HepG2 (cell line): ENCODE results near the gene NOP56. TPM values are rescaled to one million over a fixed set of nuclear protein-coding genes. Genes with fewer than 3 reads are reported as not detected.

Experiments used
- BHLHE40 ChIP-seq: IDR thresholded peaks from 2 replicates; pipeline ENCODE4 v1.6.1; 2011; ENCODE audit warnings: low read length, improper control_type of control experiment
- FOXC1 ChIP-seq: sonication (generic); formaldehyde crosslinking; IDR thresholded peaks from 2 replicates; pipeline ENCODE4 v1.8.0; 2022; ENCODE audit warnings: mild to moderate bottlenecking, missing genetic modification reagents, borderline replicate concordance
- KDM4B ChIP-seq: sonication (generic); formaldehyde crosslinking; IDR thresholded peaks from 2 replicates; pipeline ENCODE4 v1.4.0; 2020; ENCODE audit warnings: missing genetic modification reagents
- KDM5A ChIP-seq: fragments of 200-600 bp; sonication (generic); IDR thresholded peaks from 2 replicates; pipeline ENCODE4 v1.7.0; 2018; ENCODE audit warnings: antibody characterized with exemption, mild to moderate bottlenecking, low read length, borderline replicate concordance
- MED1 ChIP-seq: sonication (generic); formaldehyde crosslinking; IDR thresholded peaks from 2 replicates; pipeline ENCODE4 v1.4.0; 2020; ENCODE audit warnings: missing genetic modification reagents
- NR0B2 ChIP-seq: sonication (generic); formaldehyde crosslinking; IDR thresholded peaks from 2 replicates; pipeline ENCODE4 v1.4.0; 2020; ENCODE audit warnings: mild to moderate bottlenecking, missing genetic modification reagents
- NRL ChIP-seq: sonication (generic); formaldehyde crosslinking; IDR thresholded peaks from 2 replicates; pipeline ENCODE4 v1.5.0; 2020; ENCODE audit warnings: missing genetic modification reagents, mild to moderate bottlenecking, moderate library complexity, borderline replicate concordance
- RAD51 ChIP-seq: fragments of 450-650 bp; IDR thresholded peaks from 2 replicates; pipeline ENCODE4 v1.6.1; 2016; ENCODE audit warnings: borderline replicate concordance
- RBFOX2 ChIP-seq: fragments of 200-400 bp; formaldehyde crosslinking; IDR thresholded peaks from 2 replicates; pipeline ENCODE4 v1.6.1; 2017; ENCODE audit warnings: low read depth, mild to moderate bottlenecking, low read length
- SKI ChIP-seq: fragments of 450-650 bp; IDR thresholded peaks from one replicate; pipeline ENCODE4 v1.6.1; 2018; ENCODE audit warnings: mild to moderate bottlenecking; ENCODE audit not compliant: partially characterized antibody
- SRY ChIP-seq: sonication (generic); formaldehyde crosslinking; IDR thresholded peaks from 2 replicates; pipeline ENCODE4 v1.8.0; 2022; ENCODE audit warnings: mild to moderate bottlenecking, missing genetic modification reagents
- STAT6 ChIP-seq: sonication (generic); formaldehyde crosslinking; IDR thresholded peaks from 2 replicates; pipeline ENCODE4 v1.4.0; 2020; ENCODE audit warnings: missing genetic modification reagents, mild to moderate bottlenecking, borderline replicate concordance
- ZNF3 ChIP-seq: IDR thresholded peaks from 2 replicates; pipeline ENCODE4 v1.7.0; 2017; ENCODE audit warnings: inconsistent platforms
- ZNF446 ChIP-seq: sonication (generic); formaldehyde crosslinking; IDR thresholded peaks from 2 replicates; pipeline ENCODE4 v1.5.0; 2020; ENCODE audit warnings: mild to moderate bottlenecking, missing genetic modification reagents
- ZNF614 ChIP-seq: IDR thresholded peaks from 2 replicates; pipeline ENCODE4 v1.6.1; 2018; ENCODE audit warnings: missing biosample characterization, missing genetic modification reagents, inconsistent platforms, borderline replicate concordance
- polyA plus RNA-seq, 8 experiments: library from polyadenylated mRNA; depleted of rRNA in 3 of 8; stranded (reverse) in 7 of 8; unstranded in 1 of 8; fragments of >200 nt; fragmentation: Illumina TruSeq in 4 of 8; extraction: Trizol in 4 of 8; gene quantifications; 2 replicates each; pipeline versions ENCODE4 v1.2.1 to v1.2.3, GENCODE V29; 2011 to 2016; ENCODE audit warnings: low read depth in 4 of 8, missing spikeins in 1 of 8, mixed read lengths in 1 of 8; ENCODE audit not compliant: insufficient read depth in 1 of 8
- total RNA-seq, 5 experiments: library from RNA; depleted of rRNA; stranded (reverse); fragments of >200 nt; fragmentation: Illumina TruSeq; extraction: Trizol; gene quantifications; 2 replicates each; pipeline ENCODE4 v1.2.3, GENCODE V29; 2016; ENCODE audit warnings: low read depth in 1 of 5
- TF ChIP-seq, protein P1 (sequence below), 2 experiments: fragments of 450-650 bp in 1 of 2; sonication (generic) in 1 of 2; formaldehyde crosslinking; IDR thresholded peaks; 2 replicates each; pipeline versions ENCODE4 v1.5.0 to v1.8.0; 2020 to 2022; ENCODE audit warnings: mild to moderate bottlenecking in 1 of 2, missing genetic modification reagents in 1 of 2
- TF ChIP-seq, protein P2 (sequence below), 2 experiments: sonication (generic) in 1 of 2; formaldehyde crosslinking in 1 of 2; IDR thresholded peaks; 2 replicates each; pipeline versions ENCODE4 v1.4.0 to v1.6.1; 2016 to 2020; ENCODE audit warnings: borderline replicate concordance in 1 of 2, low read depth in 1 of 2, mild to moderate bottlenecking in 1 of 2, missing genetic modification reagents in 1 of 2
- TF ChIP-seq, protein P3 (sequence below): sonication (generic); formaldehyde crosslinking; IDR thresholded peaks from 2 replicates; pipeline ENCODE4 v1.8.1; 2023; ENCODE audit warnings: mild to moderate bottlenecking, missing genetic modification reagents

NOP56 gene
- total and polyA plus RNA-seq, 2 of the 13 experiments (the other 11 are each of a cell fraction or from before 2014, with no cell fraction given) = 369 to 1,116 TPM

DNA sequence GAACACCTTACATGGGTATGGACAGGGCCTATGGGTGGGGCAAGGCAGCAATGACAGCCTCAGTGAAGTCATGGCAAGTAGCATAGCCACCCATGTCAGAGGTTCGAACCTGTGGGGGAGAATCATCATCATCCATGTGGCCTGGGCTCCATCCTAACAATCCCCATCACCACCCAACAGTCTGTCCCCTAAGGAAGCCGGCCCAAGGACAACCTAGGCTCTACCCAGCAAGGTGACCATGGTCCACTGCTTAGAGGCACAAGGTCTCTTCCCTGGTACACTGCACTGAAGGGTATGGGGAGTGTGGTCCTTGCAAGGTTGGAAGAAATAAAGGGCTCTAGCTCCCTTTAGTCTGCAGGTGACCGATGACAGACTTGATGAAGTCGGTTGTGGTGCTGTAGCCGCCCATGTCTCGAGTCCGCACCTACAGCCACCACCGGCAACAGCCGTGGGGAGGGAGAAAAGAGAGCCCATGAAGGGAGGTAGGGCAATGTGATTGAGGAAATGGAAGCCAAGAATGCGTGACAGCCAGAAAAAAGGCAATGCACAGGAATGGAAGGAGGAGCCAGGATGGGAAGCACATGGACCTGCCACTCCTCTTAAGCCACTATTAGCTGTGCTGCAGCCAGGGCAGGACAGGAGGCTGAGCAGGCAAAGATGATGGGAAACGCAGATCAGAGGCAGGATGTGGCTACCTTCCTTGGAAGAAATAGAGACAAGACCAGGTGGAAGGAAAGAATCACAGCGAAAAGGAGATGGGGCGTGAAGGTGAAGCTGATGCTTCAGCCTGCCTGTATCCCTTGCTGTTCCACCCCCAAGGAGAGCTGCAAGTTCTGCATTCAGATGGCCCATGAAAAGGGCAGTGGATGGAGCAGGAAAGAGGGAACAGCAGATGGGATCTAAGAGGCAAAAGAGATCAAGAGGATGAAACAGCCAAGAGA lies 6.3 kb downstream of the NOP56 start (continued):
- TF ChIP-seq STAT6 = no peak
- 0 out of 2 replicates have a peak, but pooled peaks have one; percentile 20 for TF ChIP-seq ZNF614 (CRISPR knock-in tag)
- TF ChIP-seq, protein P1, sequence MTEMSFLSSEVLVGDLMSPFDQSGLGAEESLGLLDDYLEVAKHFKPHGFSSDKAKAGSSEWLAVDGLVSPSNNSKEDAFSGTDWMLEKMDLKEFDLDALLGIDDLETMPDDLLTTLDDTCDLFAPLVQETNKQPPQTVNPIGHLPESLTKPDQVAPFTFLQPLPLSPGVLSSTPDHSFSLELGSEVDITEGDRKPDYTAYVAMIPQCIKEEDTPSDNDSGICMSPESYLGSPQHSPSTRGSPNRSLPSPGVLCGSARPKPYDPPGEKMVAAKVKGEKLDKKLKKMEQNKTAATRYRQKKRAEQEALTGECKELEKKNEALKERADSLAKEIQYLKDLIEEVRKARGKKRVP (CRISPR knock-in tag; IDR thresholded peaks at IDR 0.05) = 0 out of 4 replicates have a peak, but pooled peaks of 1 of the 2 experiments have one; percentile 6
- TF ChIP-seq ZNF446 (CRISPR knock-in tag) = no peak
- 0 out of 2 replicates have a peak, but pooled peaks have one; percentile 35 for TF ChIP-seq MED1
- no peak for TF ChIP-seq SKI
- peak; percentile 76 for TF ChIP-seq RBFOX2
- no peak for TF ChIP-seq BHLHE40
- no peak for TF ChIP-seq ZNF3
- TF ChIP-seq, protein P2, sequence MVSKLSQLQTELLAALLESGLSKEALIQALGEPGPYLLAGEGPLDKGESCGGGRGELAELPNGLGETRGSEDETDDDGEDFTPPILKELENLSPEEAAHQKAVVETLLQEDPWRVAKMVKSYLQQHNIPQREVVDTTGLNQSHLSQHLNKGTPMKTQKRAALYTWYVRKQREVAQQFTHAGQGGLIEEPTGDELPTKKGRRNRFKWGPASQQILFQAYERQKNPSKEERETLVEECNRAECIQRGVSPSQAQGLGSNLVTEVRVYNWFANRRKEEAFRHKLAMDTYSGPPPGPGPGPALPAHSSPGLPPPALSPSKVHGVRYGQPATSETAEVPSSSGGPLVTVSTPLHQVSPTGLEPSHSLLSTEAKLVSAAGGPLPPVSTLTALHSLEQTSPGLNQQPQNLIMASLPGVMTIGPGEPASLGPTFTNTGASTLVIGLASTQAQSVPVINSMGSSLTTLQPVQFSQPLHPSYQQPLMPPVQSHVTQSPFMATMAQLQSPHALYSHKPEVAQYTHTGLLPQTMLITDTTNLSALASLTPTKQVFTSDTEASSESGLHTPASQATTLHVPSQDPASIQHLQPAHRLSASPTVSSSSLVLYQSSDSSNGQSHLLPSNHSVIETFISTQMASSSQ (IDR thresholded peaks at IDR 0.05; ENCODE audit: low read depth) = no peak
- TF ChIP-seq, protein P2 (CRISPR knock-in tag; IDR thresholded peaks at IDR 0.05; ENCODE audit: borderline replicate concordance) = 0 out of 2 replicates have a peak, but pooled peaks have one; percentile 49
- peak; percentile 61; the same call in 1 of the 2 replicates for TF ChIP-seq NRL (CRISPR knock-in tag)
- TF ChIP-seq KDM5A = no peak
- 0 out of 2 replicates have a peak, but pooled peaks have one; percentile 49 for TF ChIP-seq SRY
- no peak for TF ChIP-seq RAD51
- no peak for TF ChIP-seq KDM4B
- peak; percentile 50; the same call in 1 of the 2 replicates for TF ChIP-seq NR0B2 (CRISPR knock-in tag)
- TF ChIP-seq FOXC1 (CRISPR knock-in tag) = 0 out of 2 replicates have a peak, but pooled peaks have one; percentile 42
- TF ChIP-seq, protein P3, sequence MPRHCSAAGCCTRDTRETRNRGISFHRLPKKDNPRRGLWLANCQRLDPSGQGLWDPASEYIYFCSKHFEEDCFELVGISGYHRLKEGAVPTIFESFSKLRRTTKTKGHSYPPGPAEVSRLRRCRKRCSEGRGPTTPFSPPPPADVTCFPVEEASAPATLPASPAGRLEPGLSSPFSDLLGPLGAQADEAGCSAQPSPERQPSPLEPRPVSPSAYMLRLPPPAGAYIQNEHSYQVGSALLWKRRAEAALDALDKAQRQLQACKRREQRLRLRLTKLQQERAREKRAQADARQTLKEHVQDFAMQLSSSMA (CRISPR knock-in tag) = no peak
